Skeletal muscle tissue (tissue), 4 donors: ENCODE data around the gene RBM10. TPM values are rescaled to one million over a fixed set of nuclear protein-coding genes. Genes with fewer than 3 reads are reported as not detected.

Experiments
- H3K27ac ChIP-seq: one replicate; pipeline ENCODE4 v1.7.0; 2013; ENCODE audit warnings: mild to moderate bottlenecking, low read depth, low read length, inconsistent platforms
- H3K27me3 ChIP-seq, 3 donors: one replicate each; pipeline ENCODE4 v1.7.0; 2013; ENCODE audit warnings: low read length in 3 of 3; ENCODE audit not compliant: control insufficient read depth in 3 of 3, insufficient read depth in 3 of 3
- H3K36me3 ChIP-seq, 3 donors: one replicate each; pipeline ENCODE4 v1.7.0; 2013; ENCODE audit warnings: low read length in 3 of 3; ENCODE audit not compliant: control insufficient read depth in 3 of 3, insufficient read depth in 3 of 3
- H3K4me1 ChIP-seq, 3 donors: one replicate each; pipeline ENCODE4 v1.7.0; 2013; ENCODE audit warnings: low read length in 3 of 3, mild to moderate bottlenecking in 3 of 3; ENCODE audit not compliant: control insufficient read depth in 3 of 3, insufficient read depth in 3 of 3
- H3K4me3 ChIP-seq, 3 donors: one replicate each; pipeline ENCODE4 v1.7.0; 2013; ENCODE audit warnings: low read length in 3 of 3
- H3K9ac ChIP-seq, 3 donors: one replicate each; pipeline ENCODE4 v1.7.0; 2013; ENCODE audit warnings: low read length in 3 of 3, mild to moderate bottlenecking in 3 of 3, moderate library complexity in 2 of 3, low read depth in 1 of 3
- H3K9me3 ChIP-seq, 3 donors: one replicate each; pipeline ENCODE4 v1.7.0; 2013; ENCODE audit warnings: low read length in 3 of 3; ENCODE audit not compliant: control insufficient read depth in 3 of 3
- total RNA-seq: library from RNA; depleted of rRNA; stranded (reverse); fragments of >200 nt; gene quantifications from one replicate; pipeline ENCODE4 v1.2.3, GENCODE V29; 2014
- donor health status: Osteomylitis.

RBM10 gene
- total RNA-seq, 1 donor from 2014 or later, result 30.8 TPM

- Histone ChIP-seq H3K27ac (peak overlapping the region; percentile 93), H3K9ac (peak overlapping the region in 2 of 3 donors; percentile 82 to 90), H3K4me1 (peaks cover 16 to 22% (median 21%) of the 10 kb centered on the region in 3 donors), H3K36me3 (peaks cover 2 to 4% (median 4%) of the 10 kb centered on the region in 3 donors), H3K4me3 (peak overlapping the region in 1 of 3 donors; percentile 85), H3K27me3 (peaks cover 0 to 6% (median 0%) of the 10 kb centered on the region in 3 donors), H3K9me3 (peaks cover 0 to 2% (median 0%) of the 10 kb centered on the region in 3 donors)
Observed at GRCh38 chrX:47146936-47147859, 2.2 kb downstream of the RBM10 start.

GRCh38 chrX:47148946-47149345 is 3.9 kb downstream of the RBM10 start:
- Histone ChIP-seq H3K4me1 (peaks cover 12 to 20% (median 18%) of the 10 kb centered on the region in 3 donors), H3K27me3 (peaks cover 0 to 6% (median 0%) of the 10 kb centered on the region in 3 donors), H3K9ac (no peak overlapping the region), H3K27ac (no peak overlapping the region), H3K9me3 (peaks cover 0 to 2% (median 0%) of the 10 kb centered on the region in 3 donors), H3K4me3 (no peak overlapping the region), H3K36me3 (no peaks in the 10 kb centered on the region)

GRCh38 chrX:47151435-47151834 is 6.4 kb downstream of the RBM10 start:
- Histone ChIP-seq H3K9ac (no peak overlapping the region), H3K9me3 (peaks cover 0 to 2% (median 0%) of the 10 kb centered on the region in 3 donors), H3K4me1 (peaks cover 7 to 14% (median 12%) of the 10 kb centered on the region in 3 donors), H3K27me3 (peaks cover 0 to 6% (median 0%) of the 10 kb centered on the region in 3 donors), H3K4me3 (no peak overlapping the region), H3K36me3 (no peaks in the 10 kb centered on the region), H3K27ac (no peak overlapping the region)

GRCh38 chrX:47156611-47157520 is 11.8 kb downstream of the RBM10 start:
- Histone ChIP-seq H3K36me3 (peaks cover 0 to 5% (median 2%) of the 10 kb centered on the region in 3 donors), H3K27me3 (no peaks in the 10 kb centered on the region), H3K9ac (no peak overlapping the region), H3K4me1 (no peaks in the 10 kb centered on the region), H3K9me3 (no peaks in the 10 kb centered on the region), H3K4me3 (no peak overlapping the region), H3K27ac (no peak overlapping the region)

- Histone ChIP-seq H3K27ac (no peak overlapping the region), H3K27me3 (no peaks in the 10 kb centered on the region), H3K36me3 (peaks cover 0 to 5% (median 2%) of the 10 kb centered on the region in 3 donors), H3K4me1 (no peaks in the 10 kb centered on the region), H3K9me3 (no peaks in the 10 kb centered on the region), H3K4me3 (no peak overlapping the region), H3K9ac (no peak overlapping the region)
Observed at GRCh38 chrX:47158131-47158530, 13.1 kb downstream of the RBM10 start.

GRCh38 chrX:47158781-47159180 is 13.8 kb downstream of the RBM10 start:
- Histone ChIP-seq H3K27ac (no peak overlapping the region), H3K9ac (no peak overlapping the region), H3K36me3 (peaks cover 0 to 5% (median 2%) of the 10 kb centered on the region in 3 donors), H3K27me3 (no peaks in the 10 kb centered on the region), H3K4me3 (no peak overlapping the region), H3K4me1 (no peaks in the 10 kb centered on the region), H3K9me3 (no peaks in the 10 kb centered on the region)

GRCh38 chrX:47160781-47161180 is 15.8 kb downstream of the RBM10 start:
- H3K27ac ChIP-seq, result no peak overlapping the region
- H3K9me3 ChIP-seq, result no peaks in the 10 kb centered on the region
- H3K9ac ChIP-seq, result no peak overlapping the region
- H3K27me3 ChIP-seq, result no peaks in the 10 kb centered on the region
- H3K4me3 ChIP-seq, result no peak overlapping the region
- H3K36me3 ChIP-seq, result peaks cover 0 to 5% (median 2%) of the 10 kb centered on the region in 3 donors
- H3K4me1 ChIP-seq, result no peaks in the 10 kb centered on the region

- Histone ChIP-seq H3K9ac (no peak overlapping the region), H3K36me3 (no peaks in the 10 kb centered on the region), H3K27ac (no peak overlapping the region), H3K4me3 (no peak overlapping the region), H3K27me3 (no peaks in the 10 kb centered on the region), H3K4me1 (no peaks in the 10 kb centered on the region), H3K9me3 (no peaks in the 10 kb centered on the region)
Observed at GRCh38 chrX:47162927-47163583, 18.0 kb downstream of the RBM10 start.

- Histone ChIP-seq H3K36me3 (peaks cover 0 to 5% (median 3%) of the 10 kb centered on the region in 3 donors), H3K27me3 (no peaks in the 10 kb centered on the region), H3K9me3 (no peaks in the 10 kb centered on the region), H3K27ac (no peak overlapping the region), H3K4me1 (no peaks in the 10 kb centered on the region), H3K4me3 (no peak overlapping the region), H3K9ac (no peak overlapping the region)
Observed at GRCh38 chrX:47164420-47164819, 19.4 kb downstream of the RBM10 start.
